Right atrium auricular region (tissue), 2 donors: Measurements from ENCODE around the gene ZNF48. TPM values are rescaled to one million over a fixed set of nuclear protein-coding genes. Genes with fewer than 3 reads are reported as not detected.

Experiments used
- DNase-seq: peaks from one replicate; pipeline ENCODE4 v3.0.0-alpha.2; 2019; ENCODE audit warnings: low spot score
- H3K27ac ChIP-seq, 2 donors: fragments of 200-600 bp; sonication (generic); 1 replicate in 1 of 2; 2 replicates in 1 of 2; pipeline ENCODE4 v1.5.1; 2016 to 2019
- H3K27me3 ChIP-seq, 2 donors: fragments of 200-600 bp; sonication (generic); one replicate each; pipeline versions ENCODE4 v1.5.1 to v1.6.0; 2017 to 2019
- H3K36me3 ChIP-seq: fragments of 200-600 bp; sonication (generic); one replicate; pipeline ENCODE4 v1.5.1; 2016
- H3K4me1 ChIP-seq, 2 donors: fragments of 200-600 bp; sonication (generic); one replicate each; pipeline versions ENCODE4 v1.5.1 to v1.6.0; 2017 to 2019
- H3K4me3 ChIP-seq, 2 donors: fragments of 200-600 bp; sonication (generic); 1 replicate in 1 of 2; 2 replicates in 1 of 2; pipeline ENCODE4 v1.5.1; 2017 to 2019; ENCODE audit warnings: mild to moderate bottlenecking in 1 of 2, moderate library complexity in 1 of 2
- H3K9me3 ChIP-seq, 2 donors: fragments of 200-600 bp; sonication (generic); one replicate each; pipeline ENCODE4 v1.5.1; 2019
- CTCF ChIP-seq, 2 donors: fragments of 200-600 bp; sonication (generic); IDR thresholded peaks; one replicate each; pipeline ENCODE4 v1.5.1; 2019; ENCODE audit warnings: antibody characterized with exemption in 2 of 2
- total RNA-seq, 2 donors: library from RNA; depleted of rRNA; stranded (reverse); fragments of >200 nt; gene quantifications; one replicate each; pipeline ENCODE4 v1.1.0, GENCODE V29; 2016

Gene ZNF48
- total RNA-seq, 2 donors from 2014 or later, result 5.7 to 10.7 TPM

- TF ChIP-seq CTCF (IDR thresholded peaks at IDR 0.05), result no peak
- no peak overlapping the region for H3K4me3 ChIP-seq
- H3K27ac ChIP-seq, result no peak overlapping the region
- H3K9me3 ChIP-seq, result no peaks in the 10 kb centered on the region
- peaks cover 38% of the 10 kb centered on the region for H3K36me3 ChIP-seq
- H3K27me3 ChIP-seq, result no peaks in the 10 kb centered on the region
- H3K4me1 ChIP-seq, result peaks cover 0 to 34% of the 10 kb centered on the region in 2 donors
- no peak for DNase-seq
Observed at GRCh38 chr16:30357715-30358576, 37.3 kb upstream of the ZNF48 start.

DNA sequence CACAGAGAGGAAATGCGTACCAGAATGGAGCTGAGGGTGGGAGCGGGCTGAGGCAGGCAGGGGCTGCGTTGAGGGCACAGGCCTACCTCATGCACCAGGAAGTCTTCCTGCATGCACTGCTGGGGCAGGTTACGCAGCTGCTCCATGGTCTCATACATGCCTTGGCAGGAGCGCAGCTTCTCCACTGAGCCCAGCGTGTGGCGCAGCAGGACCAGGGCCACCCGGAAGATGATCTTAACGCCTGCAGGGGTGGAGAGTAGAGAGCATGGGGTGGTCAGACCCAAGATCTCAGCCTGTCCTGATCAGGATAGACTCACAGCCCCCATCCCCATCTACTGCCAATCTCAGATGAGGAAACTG is 36.7 kb upstream of the ZNF48 start:
- H3K4me1 ChIP-seq, result peaks cover 0 to 28% of the 10 kb centered on the region in 2 donors
- no peaks in the 10 kb centered on the region for H3K9me3 ChIP-seq
- TF ChIP-seq CTCF (IDR thresholded peaks at IDR 0.05), result no peak
- H3K27me3 ChIP-seq, result no peaks in the 10 kb centered on the region
- no peak overlapping the region for H3K27ac ChIP-seq
- H3K4me3 ChIP-seq, result no peak overlapping the region
- no peak for DNase-seq
- H3K36me3 ChIP-seq, result peaks cover 38% of the 10 kb centered on the region

GRCh38 chr16:30358990-30359870 is 36.0 kb upstream of the ZNF48 start:
- H3K4me1 ChIP-seq, result peaks cover 0 to 22% of the 10 kb centered on the region in 2 donors
- no peaks in the 10 kb centered on the region for H3K9me3 ChIP-seq
- peaks cover 39% of the 10 kb centered on the region for H3K36me3 ChIP-seq
- H3K27ac ChIP-seq, result no peak overlapping the region
- no peak overlapping the region for H3K4me3 ChIP-seq
- no peaks in the 10 kb centered on the region for H3K27me3 ChIP-seq
- DNase-seq, result no peak
- no peak for TF ChIP-seq CTCF (IDR thresholded peaks at IDR 0.05)

DNA sequence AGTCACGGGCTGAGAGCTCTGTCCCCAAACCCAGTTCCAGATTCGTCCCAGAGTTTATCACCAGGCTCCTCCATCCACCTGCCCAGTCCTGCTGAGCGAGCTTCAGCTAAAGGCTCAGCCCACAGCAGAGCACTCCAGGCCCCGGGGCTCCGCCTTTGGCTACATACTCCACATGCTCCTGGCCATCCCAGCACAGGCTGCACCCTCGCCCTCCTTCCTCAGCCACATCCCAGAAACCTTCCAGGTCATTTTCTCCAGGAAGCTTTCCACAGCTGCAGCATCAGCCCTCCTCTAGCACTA is 35.4 kb upstream of the ZNF48 start:
- no peak overlapping the region for H3K27ac ChIP-seq
- no peak for TF ChIP-seq CTCF (IDR thresholded peaks at IDR 0.05)
- H3K36me3 ChIP-seq, result peaks cover 45% of the 10 kb centered on the region
- H3K4me1 ChIP-seq, result peaks cover 0 to 16% of the 10 kb centered on the region in 2 donors
- no peak for DNase-seq
- H3K9me3 ChIP-seq, result no peaks in the 10 kb centered on the region
- no peaks in the 10 kb centered on the region for H3K27me3 ChIP-seq
- no peak overlapping the region for H3K4me3 ChIP-seq

DNA sequence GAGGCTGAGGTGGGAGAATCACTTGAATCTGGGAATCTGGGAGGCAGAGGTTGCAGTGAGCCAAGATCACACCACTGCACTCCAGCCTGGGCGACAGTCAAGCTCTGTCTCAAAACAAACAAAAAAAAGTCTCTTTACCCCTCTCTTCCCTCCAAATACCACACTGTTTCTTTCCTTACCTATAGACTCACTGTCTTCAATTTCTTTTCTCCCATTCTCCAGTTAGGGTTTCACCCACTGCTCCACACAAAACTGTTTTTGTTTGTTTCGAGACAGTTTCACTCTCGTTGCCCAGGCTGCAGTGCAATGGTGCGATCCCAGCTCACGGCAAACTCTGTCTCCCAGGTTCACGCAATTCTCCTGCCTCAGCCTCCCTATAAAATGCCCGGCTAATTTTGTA is 34.0 kb upstream of the ZNF48 start:
- peaks cover 0 to 19% of the 10 kb centered on the region in 2 donors for H3K4me1 ChIP-seq
- H3K4me3 ChIP-seq, result no peak overlapping the region
- no peaks in the 10 kb centered on the region for H3K9me3 ChIP-seq
- no peak overlapping the region for H3K27ac ChIP-seq
- no peak for TF ChIP-seq CTCF (IDR thresholded peaks at IDR 0.05)
- peaks cover 55% of the 10 kb centered on the region for H3K36me3 ChIP-seq
- no peak for DNase-seq
- no peaks in the 10 kb centered on the region for H3K27me3 ChIP-seq
